Smooth muscle cell (in vitro differentiated cells): ENCODE measurements around the gene UGT1A3. TPM values are rescaled to one million over a fixed set of nuclear protein-coding genes. Genes with fewer than 3 reads are reported as not detected.

Experiments used
- DNase-seq: peaks from one replicate; lab custom pipeline; 2025; ENCODE audit not compliant: unreplicated experiment; lab: John Stamatoyannopoulos, UW
- H2AFZ ChIP-seq: fragments of 200-600 bp; sonication (generic); 2 replicates; pipeline ENCODE4 v1.6.0; 2016; ENCODE audit warnings: antibody characterized with exemption, low read depth, mild to moderate bottlenecking
- H3F3A ChIP-seq: fragments of 200-600 bp; sonication (generic); 2 replicates; pipeline ENCODE4 v1.6.0; 2017; ENCODE audit warnings: antibody characterized with exemption, low read depth
- H3K27ac ChIP-seq: fragments of 200-600 bp; sonication (generic); 2 replicates; pipeline ENCODE4 v1.5.1; 2016; ENCODE audit warnings: low read depth, mild to moderate bottlenecking
- H3K27me3 ChIP-seq: fragments of 200-600 bp; sonication (generic); 2 replicates; pipeline ENCODE4 v1.6.1; 2016; ENCODE audit warnings: low read depth, mild to moderate bottlenecking
- H3K36me3 ChIP-seq: fragments of 200-600 bp; sonication (generic); 2 replicates; pipeline ENCODE4 v1.5.1; 2016; ENCODE audit warnings: low read depth
- H3K4me1 ChIP-seq: fragments of 200-600 bp; sonication (generic); 2 replicates; pipeline ENCODE4 v1.5.1; 2016; ENCODE audit warnings: low read depth
- H3K4me2 ChIP-seq: fragments of 200-600 bp; sonication (generic); 2 replicates; pipeline ENCODE4 v1.6.0; 2016; ENCODE audit warnings: mild to moderate bottlenecking
- H3K4me3 ChIP-seq: fragments of 200-600 bp; sonication (generic); 2 replicates; pipeline ENCODE4 v1.5.1; 2016; ENCODE audit warnings: mild to moderate bottlenecking
- H3K79me2 ChIP-seq: fragments of 200-600 bp; sonication (generic); 2 replicates; pipeline ENCODE4 v1.6.0; 2016; ENCODE audit warnings: low read depth, mild to moderate bottlenecking
- H3K9ac ChIP-seq: fragments of 200-600 bp; sonication (generic); 2 replicates; pipeline ENCODE4 v1.6.0; 2016; ENCODE audit warnings: low read depth
- H3K9me3 ChIP-seq: fragments of 200-600 bp; sonication (generic); replicated peaks from 2 replicates; pipeline ENCODE4 v1.5.1; 2016; ENCODE audit warnings: low read depth
- H4K20me1 ChIP-seq: fragments of 200-600 bp; sonication (generic); 2 replicates; pipeline ENCODE4 v1.6.0; 2016; ENCODE audit warnings: low read depth
- CTCF ChIP-seq: fragments of 200-600 bp; sonication (generic); IDR thresholded peaks from 2 replicates; pipeline ENCODE4 v1.5.1; 2017; ENCODE audit warnings: borderline replicate concordance, mild to moderate bottlenecking, antibody characterized with exemption; ENCODE audit not compliant: insufficient read depth, poor library complexity, severe bottlenecking
- WGBS: methylation state at CpG from one replicate; pipeline ENCODE4 v1.1.7; 2016; ENCODE audit warnings: low lambda C conversion rate; 5-methylcytosine and 5-hydroxymethylcytosine counted together
- polyA plus RNA-seq: library from polyadenylated mRNA; unstranded; fragments of >200 nt; fragmentation: Nextera tagmentation; extraction: Ambion mirVana; gene quantifications from 2 replicates; pipeline ENCODE4 v1.2.1, GENCODE V29; 2016
- total RNA-seq: library from RNA; depleted of rRNA; stranded (reverse); fragments of >200 nt; gene quantifications from 2 replicates; pipeline ENCODE4 v1.2.3, GENCODE V29; 2014

Gene UGT1A3
- total and polyA plus RNA-seq, 2 experiments from 2014 or later: not detected

GRCh38 chr2:233754872-233755611 is 26.2 kb downstream of the UGT1A3 start:
- H3K36me3 ChIP-seq: no peaks in the 10 kb centered on the region
- no peak for TF ChIP-seq CTCF
- no peaks in the 10 kb centered on the region for H3K27me3 ChIP-seq
- no peaks in the 10 kb centered on the region for H3K79me2 ChIP-seq
- no peak overlapping the region for H3K9ac ChIP-seq
- H3F3A ChIP-seq: no peaks in the 10 kb centered on the region
- H4K20me1 ChIP-seq: no peaks in the 10 kb centered on the region
- DNase-seq: no peak
- H3K27ac ChIP-seq: no peak overlapping the region
- 96% methylated on average over 44 of the region's 44 CpGs for WGBS
- H3K4me3 ChIP-seq: no peak overlapping the region
- H3K4me1 ChIP-seq: no peaks in the 10 kb centered on the region
- H3K4me2 ChIP-seq: no peak overlapping the region
- H3K9me3 ChIP-seq: no peaks in the 10 kb centered on the region
- H2AFZ ChIP-seq: no peak overlapping the region

- no peak overlapping the region for H3K4me3 ChIP-seq
- no peak overlapping the region for H3K9ac ChIP-seq
- H3F3A ChIP-seq: no peaks in the 10 kb centered on the region
- no peaks in the 10 kb centered on the region for H4K20me1 ChIP-seq
- DNase-seq: no peak
- no peaks in the 10 kb centered on the region for H3K27me3 ChIP-seq
- no peak overlapping the region for H3K27ac ChIP-seq
- WGBS: 85% methylated on average over 7 of the region's 7 CpGs
- no peak for TF ChIP-seq CTCF
- H3K79me2 ChIP-seq: no peaks in the 10 kb centered on the region
- no peaks in the 10 kb centered on the region for H3K9me3 ChIP-seq
- H3K4me1 ChIP-seq: no peaks in the 10 kb centered on the region
- no peak overlapping the region for H3K4me2 ChIP-seq
- no peaks in the 10 kb centered on the region for H3K36me3 ChIP-seq
- H2AFZ ChIP-seq: no peak overlapping the region
Measured at GRCh38 chr2:233756429-233757081, 27.7 kb downstream of the UGT1A3 start.

- Histone ChIP-seq H3K9ac (no peak overlapping the region), H3K4me1 (no peaks in the 10 kb centered on the region), H3K27ac (no peak overlapping the region), H3K9me3 (no peaks in the 10 kb centered on the region), H2AFZ (no peak overlapping the region), H3K4me3 (no peak overlapping the region), H3K4me2 (no peak overlapping the region), H3K79me2 (no peaks in the 10 kb centered on the region), H3K27me3 (no peaks in the 10 kb centered on the region), H4K20me1 (no peaks in the 10 kb centered on the region), H3K36me3 (no peaks in the 10 kb centered on the region), H3F3A (no peaks in the 10 kb centered on the region)
- no peak for DNase-seq
- no peak for TF ChIP-seq CTCF
Measured at GRCh38 chr2:233758141-233758540, 29.3 kb downstream of the UGT1A3 start.

GRCh38 chr2:233758849-233759248 is 30.0 kb downstream of the UGT1A3 start:
- Histone ChIP-seq H3K36me3 (no peaks in the 10 kb centered on the region), H3K9ac (no peak overlapping the region), H3F3A (no peaks in the 10 kb centered on the region), H2AFZ (no peak overlapping the region), H3K4me1 (no peaks in the 10 kb centered on the region), H3K4me2 (no peak overlapping the region), H3K27me3 (no peaks in the 10 kb centered on the region), H3K9me3 (no peaks in the 10 kb centered on the region), H3K4me3 (no peak overlapping the region), H4K20me1 (no peaks in the 10 kb centered on the region), H3K79me2 (no peaks in the 10 kb centered on the region), H3K27ac (no peak overlapping the region)
- 92% methylated on average over 2 of the region's 2 CpGs for WGBS
- DNase-seq: no peak
- TF ChIP-seq CTCF: no peak
